T-cell (primary cell): ENCODE results near the gene HSD11B1L. TPM values are rescaled to one million over a fixed set of nuclear protein-coding genes. Genes with fewer than 3 reads are reported as not detected.
"Not testable (repeated sequence)": the region's sequence is repeated elsewhere in the genome, so short reads cannot be mapped to it uniquely, and the experiment has no call there.

Experiments used
- ATAC-seq, 4 experiments: fragments of 200-7000 bp in 3 of 4; fragments of 150-1000 bp in 1 of 4; cut with Tn5 transposase; replicated peaks in 1 of 4; 1 replicate in 3 of 4; 2 replicates in 1 of 4; pipeline ENCODE4 v1.10.0; 2021; ENCODE audit warnings: moderate library complexity in 3 of 4, mild to moderate bottlenecking in 2 of 4, moderate number of reproducible peaks in 1 of 4
- CTCF ChIA-PET, 2 donors: fragments of 300-600 bp; sonication (Branson Sonifier 250); formaldehyde crosslinking; loops; one replicate each; lab custom pipeline; 2022; ENCODE audit warnings: antibody characterized with exemption in 2 of 2; lab: Charles Lee
- POLR2A ChIA-PET, 2 donors: fragments of 300-600 bp; sonication (Branson Sonifier 250); formaldehyde crosslinking; loops; one replicate each; lab custom pipeline; 2022; ENCODE audit warnings: antibody characterized with exemption in 2 of 2; lab: Charles Lee
- DNase-seq, 35 experiments: peaks; one replicate each; pipeline versions ENCODE4 v3.0.0 to v3.0.0-alpha.2; 2013 to 2023
- H3K27ac ChIP-seq: one replicate; pipeline ENCODE4 v1.5.1; 2013; ENCODE audit warnings: low read length
- H3K27me3 ChIP-seq, 2 experiments: replicated peaks in 1 of 2; 1 replicate in 1 of 2; 2 replicates in 1 of 2; pipeline versions ENCODE4 v1.6.1 to v1.7.0; 2013; ENCODE audit warnings: low read length in 1 of 2, mixed read lengths in 1 of 2; ENCODE audit not compliant: control insufficient read depth in 2 of 2, insufficient read depth in 2 of 2; ENCODE audit errors: extremely low read depth in 1 of 2
- H3K36me3 ChIP-seq, 2 donors: 1 replicate in 1 of 2; 2 replicates in 1 of 2; pipeline versions ENCODE4 v1.6.1 to v1.7.0; 2013; ENCODE audit warnings: low read length in 1 of 2; ENCODE audit not compliant: control insufficient read depth in 2 of 2, insufficient read depth in 1 of 2; ENCODE audit errors: extremely low read depth in 1 of 2
- H3K4me1 ChIP-seq, 2 experiments: 1 replicate in 1 of 2; 2 replicates in 1 of 2; pipeline versions ENCODE4 v1.6.1 to v1.7.0; 2013; ENCODE audit warnings: low read length in 2 of 2, mixed read lengths in 1 of 2; ENCODE audit not compliant: insufficient read depth in 2 of 2, control insufficient read depth in 1 of 2; ENCODE audit errors: extremely low read depth in 1 of 2
- H3K4me3 ChIP-seq, 2 donors: 1 replicate in 1 of 2; 2 replicates in 1 of 2; pipeline versions ENCODE4 v1.5.1 to v1.7.0; 2013; ENCODE audit warnings: mild to moderate bottlenecking in 2 of 2, low read length in 1 of 2, moderate library complexity in 1 of 2; ENCODE audit not compliant: control insufficient read depth in 1 of 2; ENCODE audit errors: extremely low read depth in 1 of 2
- H3K9me3 ChIP-seq: 2 replicates; pipeline ENCODE4 v1.7.0; 2013
- H3K27ac Mint-ChIP-seq, 2 donors: one replicate each; pipeline ENCODE4 v1.8.0; 2020 to 2021; ENCODE audit warnings: mild to moderate bottlenecking in 2 of 2, mixed read lengths in 2 of 2
- H3K27me3 Mint-ChIP-seq, 2 donors: one replicate each; pipeline ENCODE4 v1.8.0; 2021 to 2022; ENCODE audit warnings: mixed read lengths in 2 of 2
- H3K36me3 Mint-ChIP-seq: one replicate; pipeline ENCODE4 v1.8.0; 2021; ENCODE audit warnings: mixed read lengths
- H3K4me1 Mint-ChIP-seq, 3 donors: one replicate each; pipeline ENCODE4 v1.8.0; 2020 to 2022; ENCODE audit warnings: mixed read lengths in 3 of 3, mild to moderate bottlenecking in 1 of 3
- H3K4me3 Mint-ChIP-seq, 3 donors: one replicate each; pipeline ENCODE4 v1.8.0; 2020 to 2022; ENCODE audit warnings: mild to moderate bottlenecking in 3 of 3, mixed read lengths in 3 of 3, moderate library complexity in 3 of 3
- H3K9me3 Mint-ChIP-seq, 3 donors: one replicate each; pipeline ENCODE4 v1.8.0; 2020 to 2022; ENCODE audit warnings: mixed read lengths in 3 of 3
- WGBS: methylation state at CpG from one replicate; pipeline ENCODE4 v1.1.5; 2013; ENCODE audit warnings: missing lambda C conversion rate; ENCODE audit not compliant: insufficient coverage; 5-methylcytosine and 5-hydroxymethylcytosine counted together
- total RNA-seq, 35 experiments: library from RNA in 6 of 35; stranded (reverse) in 6 of 35; fragments of 120-200 nt in 1 of 35; gene quantifications; one replicate each; pipeline versions ENCODE4 v1.2.1 to v1.2.4 and lab custom pipeline; 2013 to 2026

HSD11B1L gene
- total RNA-seq, 5 donors from 2014 or later (not counting 1 experiment from before 2014, with no cell fraction given) = 3.2 to 6.1 (median 4.4) TPM

DNA sequence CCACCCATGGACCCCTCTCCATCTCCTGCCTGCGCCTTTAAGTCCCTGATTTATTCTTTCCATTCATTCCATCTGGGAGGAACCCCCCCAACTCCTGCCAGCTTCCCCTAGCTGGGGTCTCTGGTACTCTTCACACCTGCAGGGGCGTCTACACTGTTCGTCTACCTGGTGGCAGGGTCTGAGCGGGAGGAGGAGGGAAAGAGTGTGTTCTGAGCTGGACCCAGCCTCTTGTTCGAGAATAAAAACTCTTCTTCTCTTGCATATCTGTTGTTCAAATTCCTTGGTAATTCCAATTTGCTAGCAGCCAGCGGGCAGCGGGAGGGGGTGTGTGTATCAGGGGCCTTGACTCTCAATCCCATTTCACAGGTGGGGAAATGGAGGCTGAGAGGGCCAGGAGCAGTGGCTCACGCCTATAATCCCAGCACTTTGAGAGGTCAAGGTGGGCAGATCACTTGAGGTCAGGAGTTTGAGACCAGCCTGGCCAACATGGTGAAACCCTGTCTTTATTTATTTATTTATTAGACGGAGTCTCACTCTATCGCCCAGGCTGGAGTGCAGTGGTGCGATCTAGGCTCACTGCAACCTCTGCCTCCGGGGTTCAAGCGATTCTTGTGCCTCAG is 7.5 kb downstream of the HSD11B1L start:
- POLR2A ChIA-PET, H3K9me3 ChIP-seq, H3K27me3 Mint-ChIP-seq, ATAC-seq, H3K27me3 ChIP-seq, H3K9me3 Mint-ChIP-seq, H3K27ac ChIP-seq, H3K36me3 Mint-ChIP-seq, CTCF ChIA-PET, DNase-seq, H3K4me3 ChIP-seq: not testable (repeated sequence)
- peak overlapping the region; percentile 47 to 79 (median 66) for H3K4me3 Mint-ChIP-seq
- Histone ChIP-seq H3K36me3 (peaks cover 8 to 23% of the 10 kb centered on the region in 2 donors), H3K4me1 (peaks cover 3 to 57% of the 10 kb centered on the region in 2 experiments)
- H3K27ac Mint-ChIP-seq = peak overlapping the region in 1 of 2 donors; percentile 63
- H3K4me1 Mint-ChIP-seq = peaks cover 26 to 34% (median 33%) of the 10 kb centered on the region in 3 donors
- WGBS = 100% methylated on average over 5 of the region's 13 CpGs

GRCh38 chr19:5690125-5690954 is 9.5 kb downstream of the HSD11B1L start, which contains the start of gene RPL36:
Gene RPL36, plus strand, starts transcription at chr19:5690295. Its CDS starts 213 bp downstream, at chr19:5690508.
- Histone ChIP-seq H3K4me1 (peaks cover 3 to 59% of the 10 kb centered on the region in 2 experiments), H3K9me3 (no peaks in the 10 kb centered on the region), H3K36me3 (peaks cover 11 to 43% of the 10 kb centered on the region in 2 donors), H3K4me3 (peak within 1 kb of the TSS; percentile 66 to 95), H3K27me3 (no peaks in the 10 kb centered on the region), H3K27ac (peak within 1 kb of the TSS; percentile 95)
- Mint-ChIP-seq H3K27ac (peak within 1 kb of the TSS; percentile 93 to 94), H3K4me1 (peaks cover 26 to 39% (median 33%) of the 10 kb centered on the region in 3 donors), H3K36me3 (no peaks in the 10 kb centered on the region), H3K27me3 (no peaks in the 10 kb centered on the region), H3K4me3 (peak within 1 kb of the TSS; percentile 92 to 98 (median 94)), H3K9me3 (no peaks in the 10 kb centered on the region)
- CTCF ChIA-PET = interaction anchor here in 1 of 2 donors (0.6 to 3.1 kb wide), 8 partner anchors 15 to 427 kb away, joined by 3 to 18 read pairs (median 3); partner anchors contain the start of genes CATSPERD, LONP1, SAFB and SAFB2
- DNase-seq = peak; percentile 93 to 100 (median 97)
- POLR2A ChIA-PET = interaction anchor here in 1 of 2 donors (0.7 to 1.3 kb wide), 2 partner anchors 28 to 30 kb away, joined by 3 to 9 read pairs; partner anchors contain the start of genes CATSPERD and LONP1
- ATAC-seq = peak; percentile 65 to 72 (median 66)
- WGBS = under 1% methylated on average over 66 of the region's 73 CpGs

DNA sequence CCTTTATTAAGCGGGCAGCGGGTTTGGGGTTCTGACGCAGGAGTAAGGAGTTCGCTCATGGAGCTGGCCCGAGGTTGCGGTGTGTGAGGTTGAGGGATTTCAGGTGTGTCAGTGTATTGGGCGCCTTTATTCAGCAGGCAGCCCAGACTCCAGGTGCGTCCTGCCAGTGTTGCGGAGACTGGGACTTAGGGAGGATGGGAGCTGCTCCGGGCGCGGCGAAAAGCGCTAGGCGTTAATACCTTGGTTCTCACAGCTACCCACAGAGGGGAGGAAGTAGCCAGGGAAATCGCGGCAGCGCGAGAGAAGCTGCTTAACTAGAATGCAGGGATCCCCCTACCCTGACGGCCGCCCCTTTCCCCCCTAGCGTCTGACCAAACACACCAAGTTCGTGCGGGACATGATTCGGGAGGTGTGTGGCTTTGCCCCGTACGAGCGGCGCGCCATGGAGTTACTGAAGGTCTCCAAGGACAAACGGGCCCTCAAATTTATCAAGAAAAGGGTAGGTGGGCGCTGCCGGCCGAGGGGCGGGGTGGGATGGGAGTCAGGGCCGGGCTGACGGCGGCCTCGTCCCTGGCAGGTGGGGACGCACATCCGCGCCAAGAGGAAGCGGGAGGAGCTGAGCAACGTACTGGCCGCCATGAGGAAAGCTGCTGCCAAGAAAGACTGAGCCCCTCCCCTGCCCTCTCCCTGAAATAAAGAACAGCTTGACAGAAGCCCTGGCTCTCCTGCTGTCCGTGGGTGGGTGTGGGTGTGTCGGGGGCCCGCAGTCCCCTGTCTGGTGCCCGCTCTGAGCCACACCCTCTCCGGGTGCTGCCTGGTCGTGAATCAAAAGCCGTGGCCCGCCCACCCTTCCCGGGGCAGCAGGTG is 10.4 kb downstream of the HSD11B1L start:
- no peaks in the 10 kb centered on the region for H3K9me3 ChIP-seq
- peaks cover 3 to 57% of the 10 kb centered on the region in 2 experiments for H3K4me1 ChIP-seq
- ATAC-seq (no peak), DNase-seq (peak in 16 of 35 experiments; percentile 20 to 65 (median 28))
- H3K27ac Mint-ChIP-seq = peak overlapping the region; percentile 93 to 94
- H3K36me3 ChIP-seq = peaks cover 12 to 51% of the 10 kb centered on the region in 2 donors
- H3K4me3 Mint-ChIP-seq = peak overlapping the region; percentile 92 to 98 (median 94)
- H3K36me3 Mint-ChIP-seq = no peaks in the 10 kb centered on the region
- peak overlapping the region; percentile 66 to 95 for H3K4me3 ChIP-seq
- WGBS = 2% methylated on average over 47 of the region's 54 CpGs
- ChIA-PET CTCF (interaction anchor here in 1 of 2 donors (0.6 to 3.1 kb wide), 3 partner anchors 29 to 297 kb away, joined by 3 to 18 read pairs (median 3); partner anchors contain the start of genes CATSPERD and LONP1), POLR2A (interaction anchor here (0.8 to 1.3 kb wide), 2 partner anchors 27 to 29 kb away, joined by 3 to 9 read pairs; partner anchors contain the start of gene CATSPERD (in 1 of the 2))
- peak overlapping the region; percentile 95 for H3K27ac ChIP-seq
- no peaks in the 10 kb centered on the region for H3K27me3 ChIP-seq
- no peaks in the 10 kb centered on the region for H3K27me3 Mint-ChIP-seq
- H3K4me1 Mint-ChIP-seq = peaks cover 26 to 37% (median 29%) of the 10 kb centered on the region in 3 donors
- no peaks in the 10 kb centered on the region for H3K9me3 Mint-ChIP-seq

DNA sequence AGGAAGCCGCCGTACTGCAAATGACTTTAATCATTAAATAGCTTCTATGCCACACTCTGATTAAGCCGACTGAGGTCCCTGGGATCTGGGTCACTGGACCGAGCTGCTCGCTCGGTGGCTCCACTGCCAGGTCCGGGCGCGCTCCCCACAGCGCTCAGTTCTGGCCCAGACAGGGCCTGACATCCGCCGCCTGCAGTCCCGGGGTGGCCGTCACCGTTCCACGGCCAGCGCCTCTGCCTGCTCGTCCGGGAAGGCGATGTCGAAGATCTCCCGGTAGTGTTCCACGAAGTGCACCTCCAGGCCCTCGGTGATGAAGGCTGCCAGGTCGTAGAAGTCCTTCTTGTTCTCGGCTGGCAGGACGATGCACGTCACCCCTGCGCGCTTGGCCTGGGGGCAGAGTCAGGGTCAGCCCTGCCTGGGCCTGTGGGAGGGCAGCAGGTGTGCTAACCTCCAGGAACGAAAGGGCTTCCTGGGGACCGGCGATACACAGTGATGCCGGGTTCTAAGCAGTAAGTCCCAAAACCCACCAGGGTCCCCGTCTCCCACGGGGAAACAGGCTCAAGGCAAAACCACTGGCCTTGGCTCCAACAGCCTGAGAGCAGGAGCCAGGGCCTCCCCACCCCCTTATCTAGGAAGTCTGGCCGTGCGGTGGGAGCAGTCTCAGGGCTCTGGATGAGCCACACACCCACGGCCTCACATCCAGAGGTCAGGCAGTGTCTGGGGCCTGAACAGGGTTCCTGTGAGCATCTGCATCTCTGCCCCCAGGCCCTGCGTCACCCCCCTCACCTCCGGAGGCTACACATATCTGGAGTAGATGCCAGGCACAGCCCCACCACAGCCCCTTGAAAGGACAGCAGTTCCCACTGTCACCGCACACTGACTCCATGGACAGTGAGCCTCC is 11.2 kb downstream of the HSD11B1L start:
- ATAC-seq = no peak
- POLR2A ChIA-PET = interaction anchor here in 1 of 2 donors (0.8 kb wide), 1 partner anchor 28 kb away, joined by 3 read pairs; the partner anchor contains the start of gene CATSPERD
- peak overlapping the region in 1 of 2 donors; percentile 95 for H3K4me3 ChIP-seq
- CTCF ChIA-PET = interaction anchor here in 1 of 2 donors (3.1 kb wide), 1 partner anchor 28 kb away, joined by 18 read pairs; the partner anchor contains the start of genes CATSPERD and LONP1
- H3K36me3 ChIP-seq = peaks cover 20 to 58% of the 10 kb centered on the region in 2 donors
- 66% methylated on average over 37 of the region's 42 CpGs for WGBS
- Mint-ChIP-seq H3K4me3 (peak overlapping the region; percentile 92 to 98 (median 94)), H3K27me3 (no peaks in the 10 kb centered on the region), H3K27ac (peak overlapping the region; percentile 65 to 94), H3K9me3 (no peaks in the 10 kb centered on the region), H3K36me3 (no peaks in the 10 kb centered on the region), H3K4me1 (peaks cover 23 to 33% (median 24%) of the 10 kb centered on the region in 3 donors)
- peak in 1 of 35 experiments; percentile 29 for DNase-seq
- peaks cover 3 to 48% of the 10 kb centered on the region in 2 experiments for H3K4me1 ChIP-seq
- H3K27me3 ChIP-seq = no peaks in the 10 kb centered on the region
- peak overlapping the region; percentile 95 for H3K27ac ChIP-seq
- no peaks in the 10 kb centered on the region for H3K9me3 ChIP-seq

GRCh38 chr19:5692723-5693194 is 11.9 kb downstream of the HSD11B1L start:
- H3K36me3 ChIP-seq = peaks cover 20 to 60% of the 10 kb centered on the region in 2 donors
- H3K36me3 Mint-ChIP-seq = no peaks in the 10 kb centered on the region
- no peaks in the 10 kb centered on the region for H3K27me3 Mint-ChIP-seq
- H3K4me1 Mint-ChIP-seq = peaks cover 23 to 33% (median 24%) of the 10 kb centered on the region in 3 donors
- CTCF ChIA-PET = no interaction called here
- ATAC-seq (no peak), DNase-seq (no peak)
- peak overlapping the region; percentile 65 to 80 for H3K27ac Mint-ChIP-seq
- H3K4me3 Mint-ChIP-seq = peak overlapping the region; percentile 61 to 98 (median 65)
- no peak overlapping the region for H3K4me3 ChIP-seq
- no peaks in the 10 kb centered on the region for H3K9me3 Mint-ChIP-seq
- H3K27me3 ChIP-seq = no peaks in the 10 kb centered on the region
- no peak overlapping the region for H3K27ac ChIP-seq
- H3K9me3 ChIP-seq = no peaks in the 10 kb centered on the region
- WGBS = 85% methylated on average over 3 of the region's 7 CpGs
- peaks cover 3 to 42% of the 10 kb centered on the region in 2 experiments for H3K4me1 ChIP-seq
- POLR2A ChIA-PET = interaction anchor here in 1 of 2 donors (0.6 kb wide), 1 partner anchor 1895 kb away, joined by 8 read pairs; no protein-coding TSS in a partner anchor
